HL-60/S4 treated with retinoic acid at 250 ng/mL for 4 days and 3 days (cell line): Measurements from ENCODE around the gene DCP1B.

Source experiments
- in situ Hi-C: fragments of 300-500 bp; cut with MboI; formaldehyde crosslinking; loops from 2 replicates; pipeline ENCODE4 v1.7.0; 2022; ENCODE audit warnings: low sequenced_read_pairs

DCP1B gene

GRCh38 chr12:1911598-1912575, 92.4 kb downstream of the DCP1B start:
- in situ Hi-C loops = no loop called here

GRCh38 chr12:1910468-1910867, 93.8 kb downstream of the DCP1B start:
- in situ Hi-C loops = no loop called here

DNA sequence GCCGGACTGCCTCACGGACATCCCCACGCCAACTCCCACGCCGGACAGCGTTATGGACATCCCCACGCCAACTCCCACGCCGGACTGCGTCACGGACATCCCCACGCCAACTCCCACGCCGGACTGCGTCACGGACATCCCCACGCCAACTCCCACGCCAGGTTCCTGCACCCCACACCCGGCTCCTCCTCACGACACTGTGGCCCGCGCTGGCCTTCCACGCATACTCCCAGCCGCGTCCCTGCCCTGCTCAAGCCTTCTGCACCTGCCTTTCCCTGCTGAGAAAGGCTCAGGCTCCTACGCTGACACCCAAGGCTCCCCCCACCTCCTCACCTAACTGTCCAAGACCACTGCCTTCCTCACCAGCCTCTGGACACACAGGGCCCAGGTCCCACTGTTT, 95.5 kb downstream of the DCP1B start:
- in situ Hi-C loops = no loop called here

DNA sequence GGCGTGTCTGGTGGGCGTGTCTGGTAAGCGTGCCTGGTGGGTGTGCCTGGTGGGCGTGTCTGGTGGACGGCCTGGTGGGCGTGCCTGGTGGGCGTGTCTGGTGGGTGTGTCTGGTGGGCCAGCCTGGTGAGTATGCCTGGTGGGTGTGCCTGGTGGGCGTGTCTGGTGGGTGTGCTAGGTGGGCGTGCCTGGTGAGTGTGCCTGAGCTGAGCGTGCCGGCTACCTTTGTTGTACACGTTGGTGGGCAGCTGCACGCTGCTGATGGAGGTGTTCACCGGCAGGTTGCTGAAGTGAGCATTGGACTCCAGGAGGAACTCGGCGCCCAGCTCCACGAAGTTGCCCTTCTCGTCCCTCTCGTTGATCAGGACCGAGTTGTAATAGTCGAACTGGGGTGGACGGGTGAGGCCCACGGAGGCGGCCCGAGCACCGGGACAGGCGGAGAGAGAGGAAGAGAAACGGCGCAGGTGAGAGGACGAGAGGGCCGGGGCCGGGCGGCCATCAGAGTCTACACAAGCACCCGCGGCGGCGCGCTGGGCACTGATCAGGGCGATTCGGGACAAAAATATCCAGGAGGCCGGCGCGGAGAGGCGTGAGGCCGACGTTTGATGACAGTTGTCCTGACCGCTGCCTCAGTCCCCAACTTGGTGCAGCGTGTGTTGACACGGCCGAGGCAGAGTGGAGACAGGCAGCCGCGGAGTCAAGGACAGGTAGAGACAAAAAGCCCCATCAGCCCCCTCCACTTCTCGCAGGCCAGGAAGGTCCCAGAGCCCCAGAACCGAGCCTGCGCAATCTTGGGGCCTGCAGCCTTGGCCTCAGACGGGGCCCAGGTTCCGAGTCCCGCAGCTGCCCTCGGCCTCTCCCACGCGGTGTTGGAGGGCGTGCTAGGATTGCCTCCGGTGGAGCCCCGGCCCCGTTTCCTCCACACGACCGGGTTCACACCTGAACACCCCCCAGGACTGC, 96.3 kb downstream of the DCP1B start:
- in situ Hi-C loops = no loop called here

GRCh38 chr12:1906579-1906978, 97.7 kb downstream of the DCP1B start:
- in situ Hi-C loops = no loop called here

- in situ Hi-C loops = no loop called here
Observed at GRCh38 chr12:1904875-1905274, 99.4 kb downstream of the DCP1B start.

DNA sequence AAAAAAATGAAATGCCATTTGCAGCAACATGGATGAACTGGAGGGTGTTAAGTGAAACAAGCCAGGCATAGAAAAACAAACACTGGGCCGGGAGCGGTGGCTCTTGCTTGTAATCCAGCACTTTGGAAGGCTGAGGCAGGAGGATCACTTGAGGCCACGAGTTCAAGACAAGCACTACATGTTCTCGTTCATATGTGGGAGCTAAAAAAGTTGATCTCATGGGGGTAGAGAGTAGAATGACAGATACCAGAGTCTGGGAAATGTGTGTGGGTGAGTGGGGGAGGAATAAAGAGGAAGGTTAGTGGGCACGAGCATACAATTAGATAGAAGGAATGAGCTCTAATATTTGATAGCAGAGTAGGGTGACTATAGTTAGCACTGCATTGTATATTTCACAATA, 107.3 kb downstream of the DCP1B start:
- in situ Hi-C loops = no loop called here
